GM21381 (cell line): ENCODE results near the gene TIFAB.
"Not testable (repeated sequence)": the region's sequence is repeated elsewhere in the genome, so short reads cannot be mapped to it uniquely, and the experiment has no call there.

ENCODE experiments used
- ATAC-seq: cut with Tn5 transposase; IDR thresholded peaks from one replicate; pipeline ENCODE4 v1.9.1; 2021; ENCODE audit warnings: mild to moderate bottlenecking, moderate library complexity; ENCODE audit not compliant: unreplicated experiment

Gene TIFAB, protein sequence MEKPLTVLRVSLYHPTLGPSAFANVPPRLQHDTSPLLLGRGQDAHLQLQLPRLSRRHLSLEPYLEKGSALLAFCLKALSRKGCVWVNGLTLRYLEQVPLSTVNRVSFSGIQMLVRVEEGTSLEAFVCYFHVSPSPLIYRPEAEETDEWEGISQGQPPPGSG

DNA sequence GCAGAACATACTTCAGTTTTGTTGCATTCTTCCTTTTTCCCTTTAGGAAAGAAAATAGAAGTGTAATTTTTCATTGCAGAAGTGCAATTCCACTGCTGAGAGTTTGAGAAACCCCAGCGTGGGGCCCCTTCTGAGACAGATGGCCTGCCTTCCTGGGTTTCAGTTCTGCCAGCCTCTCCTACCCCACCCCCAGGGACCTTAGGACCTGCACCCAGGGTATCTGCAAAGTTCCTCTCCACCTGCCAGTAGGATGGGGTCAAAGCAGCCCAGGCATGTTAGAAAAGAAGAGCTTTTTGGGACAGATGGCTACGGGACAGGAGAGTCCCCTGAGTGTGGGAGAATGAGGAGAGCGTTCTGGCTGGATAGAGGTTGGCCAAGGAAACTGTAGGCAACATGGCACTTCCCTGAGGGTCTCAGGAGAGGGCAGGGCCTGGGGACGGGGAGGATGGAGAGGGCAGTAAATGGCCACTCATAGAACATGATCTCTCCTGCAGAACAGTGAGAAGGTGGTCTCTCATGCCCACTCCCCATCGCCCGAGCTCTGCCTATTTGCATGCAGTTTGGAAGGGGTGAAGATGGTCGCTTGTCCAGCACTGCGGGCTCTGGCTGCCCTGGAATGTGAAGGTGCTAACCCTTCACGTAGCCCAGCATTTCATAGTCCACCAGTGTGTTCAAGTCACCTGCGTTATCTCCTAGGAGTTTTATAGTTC lies at the start of gene TIFAB:
Gene TIFAB (minus strand): TSS at position 31 of the 710 bp plus-strand sequence. CDS start 2,412 bp downstream, outside the sequence.
- ATAC-seq: no peak

DNA sequence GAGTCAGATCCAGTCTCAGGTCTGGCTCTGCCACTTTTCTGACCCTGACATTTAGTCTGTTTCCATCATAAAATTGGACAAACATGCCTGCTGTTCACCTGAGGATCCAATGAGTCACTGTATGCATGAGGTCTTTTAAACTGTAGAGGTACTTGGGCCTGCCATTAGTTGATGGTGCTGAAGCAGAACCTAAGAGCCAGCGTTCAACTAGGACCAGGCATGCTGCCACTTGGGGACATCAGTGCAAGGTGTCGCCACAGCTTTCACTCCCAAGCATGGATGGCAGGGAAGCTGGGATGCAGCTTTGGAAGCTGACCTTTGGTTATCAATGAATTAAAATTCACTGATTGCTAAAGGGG lies 46.5 kb upstream of the TIFAB start:
- ATAC-seq: no peak

DNA sequence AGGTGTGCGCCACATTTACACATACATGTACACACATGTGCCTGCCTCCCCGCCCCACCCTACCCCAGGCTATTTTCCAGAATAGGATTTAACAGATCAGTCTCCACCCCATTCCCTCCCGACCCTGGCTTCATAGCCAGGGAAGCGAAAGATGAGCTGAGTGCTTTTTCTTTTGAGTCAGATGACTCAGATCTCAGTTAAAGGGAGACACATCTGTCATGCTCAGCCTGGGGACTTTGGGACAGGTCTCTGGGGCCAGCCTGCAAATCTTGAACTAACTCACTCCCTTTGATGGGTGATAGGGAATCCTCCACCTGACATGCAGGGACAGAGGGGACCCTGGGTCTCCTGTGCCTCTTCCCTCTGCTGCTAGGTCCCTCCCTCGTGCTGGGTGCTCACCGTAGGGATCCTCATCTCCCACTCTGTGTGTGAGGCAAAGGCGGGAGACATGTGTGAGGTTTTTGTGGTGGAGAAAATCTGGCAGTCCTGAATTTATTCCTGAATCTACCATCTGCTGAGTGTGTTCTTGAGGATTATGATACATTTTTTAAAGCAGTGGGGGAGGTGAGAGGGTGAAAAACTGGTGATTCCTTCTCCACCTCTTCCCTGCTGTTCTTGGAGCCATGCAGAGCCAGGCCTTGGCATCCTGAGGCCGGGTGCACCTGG lies 46.0 kb upstream of the TIFAB start:
- ATAC-seq: no peak

DNA sequence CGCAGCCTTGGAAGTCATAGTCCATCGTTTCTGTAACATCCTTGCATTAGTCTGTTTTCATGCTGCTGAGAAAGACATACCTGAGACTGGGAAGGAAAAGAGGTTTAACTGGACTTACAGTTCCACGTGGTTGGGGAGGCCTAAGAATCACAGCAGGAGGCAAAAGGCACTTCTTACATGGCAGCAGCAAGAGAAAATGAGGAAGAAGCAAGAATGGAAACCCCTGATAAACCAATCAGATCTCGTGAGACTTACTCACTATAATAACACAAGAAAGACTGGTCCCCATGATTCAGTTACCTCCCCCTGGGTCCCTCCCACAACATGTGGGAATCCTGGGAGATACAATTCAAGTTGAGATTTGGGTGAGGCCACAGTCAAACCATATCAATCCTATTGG lies 43.4 kb upstream of the TIFAB start:
- not testable (repeated sequence) for ATAC-seq

DNA sequence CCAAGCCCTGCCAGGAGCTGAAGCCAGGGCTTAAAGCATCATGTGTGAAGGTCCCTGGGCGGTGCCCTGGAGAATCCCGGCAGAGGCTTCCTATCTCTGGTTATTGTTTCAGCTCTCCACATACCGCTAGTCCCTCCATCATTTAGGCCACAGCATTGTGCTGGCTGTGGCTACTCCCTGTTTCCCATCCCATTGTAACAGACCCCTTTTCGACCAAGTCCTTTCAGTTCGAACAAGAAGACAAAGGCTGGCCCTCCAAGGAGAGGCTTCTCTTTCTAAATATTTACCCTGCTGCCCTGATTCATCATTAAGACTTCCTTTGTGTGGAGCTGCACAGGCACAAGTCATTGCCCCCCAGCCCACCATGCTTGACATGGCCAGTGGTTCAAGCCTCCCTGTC lies 42.0 kb upstream of the TIFAB start:
- no peak for ATAC-seq

DNA sequence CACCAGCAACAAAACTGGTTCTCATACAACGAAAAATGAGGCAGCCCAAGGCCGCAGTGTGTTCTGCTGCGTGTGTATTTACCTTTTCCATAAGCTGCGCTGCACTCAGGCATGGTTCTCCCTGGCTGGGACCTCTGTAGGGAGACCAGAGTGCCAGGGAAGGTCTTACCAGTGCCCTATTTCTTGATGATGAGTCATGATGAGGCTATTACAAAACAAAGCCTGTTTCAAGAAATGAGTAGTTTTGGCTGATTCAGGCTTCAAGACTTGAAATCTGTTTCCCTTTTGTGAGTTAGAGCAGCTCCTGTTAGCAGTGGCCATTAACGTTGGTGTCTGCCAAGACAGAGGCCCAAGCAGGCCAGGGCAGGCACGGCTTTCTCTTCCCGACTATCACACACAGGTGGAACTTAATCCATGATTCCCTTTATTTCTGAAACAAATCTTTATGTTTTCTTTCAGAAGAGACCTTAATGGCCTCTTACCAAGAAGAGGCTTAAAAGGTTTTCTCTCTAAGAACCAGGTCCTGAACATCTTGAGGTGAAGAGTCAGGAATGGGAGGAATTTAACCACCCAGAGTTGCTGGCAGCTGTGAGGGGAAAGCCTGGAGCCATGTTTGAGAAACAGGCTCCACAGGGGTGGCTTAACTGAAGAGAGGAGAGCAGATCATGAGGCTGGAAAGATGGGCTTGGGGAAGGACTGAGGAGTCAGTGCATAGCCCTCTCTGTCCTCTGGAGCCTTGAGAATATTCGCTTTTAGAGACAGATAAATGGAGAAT lies 41.4 kb upstream of the TIFAB start:
- ATAC-seq: no peak

DNA sequence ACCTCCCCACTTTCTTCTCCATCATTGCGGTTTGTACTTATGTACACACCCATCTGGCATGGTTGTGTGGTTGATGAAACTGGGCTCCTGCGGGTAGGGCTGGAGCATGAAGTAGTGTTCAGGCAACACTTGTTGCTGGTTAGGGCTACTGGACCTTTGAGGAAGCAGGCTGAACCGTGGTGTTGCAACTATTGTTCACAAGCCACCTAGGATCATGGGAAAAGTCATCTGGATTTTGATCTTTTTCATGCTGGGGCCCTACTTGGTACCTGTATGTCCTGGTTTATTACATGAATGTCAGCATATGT lies 40.1 kb upstream of the TIFAB start:
- ATAC-seq: no peak

DNA sequence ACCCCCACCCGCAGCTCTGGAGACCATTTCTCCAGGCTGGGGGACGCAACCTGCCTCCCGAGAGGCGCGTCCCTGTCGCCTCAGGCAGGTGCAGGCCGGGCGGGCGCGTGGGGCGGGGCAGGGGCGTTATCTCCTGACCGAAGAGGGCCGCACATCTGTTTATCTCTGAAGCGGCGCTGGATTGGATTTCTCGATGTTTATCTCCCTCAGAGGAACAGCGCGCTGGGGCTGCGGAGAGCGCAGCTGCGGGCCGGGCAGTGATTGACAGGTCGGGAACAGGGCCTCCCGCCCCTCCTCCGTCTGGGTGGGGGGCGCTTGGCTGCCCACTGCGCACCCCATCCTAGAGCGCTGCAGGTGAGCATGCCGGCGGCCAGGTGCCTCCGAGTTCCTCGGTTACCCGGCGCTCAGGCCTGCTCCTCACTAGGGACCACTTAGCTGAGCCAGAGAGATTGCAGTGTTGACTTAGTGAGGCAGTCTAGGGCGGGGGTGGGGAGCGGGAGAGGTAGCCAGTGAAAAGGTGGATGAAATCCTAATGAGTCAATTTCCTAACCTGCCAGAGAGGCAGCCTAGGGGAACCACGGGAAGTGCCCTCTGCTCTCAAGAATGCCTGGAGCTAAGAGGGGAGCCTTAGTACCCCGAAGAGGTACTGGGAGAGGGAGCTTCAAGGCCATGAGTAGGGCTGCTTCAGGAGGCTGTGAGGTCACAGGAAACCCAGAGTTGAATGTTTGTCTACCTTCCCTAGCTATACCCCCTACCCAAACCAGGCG lies 39.6 kb upstream of the TIFAB start:
- ATAC-seq: no peak

DNA sequence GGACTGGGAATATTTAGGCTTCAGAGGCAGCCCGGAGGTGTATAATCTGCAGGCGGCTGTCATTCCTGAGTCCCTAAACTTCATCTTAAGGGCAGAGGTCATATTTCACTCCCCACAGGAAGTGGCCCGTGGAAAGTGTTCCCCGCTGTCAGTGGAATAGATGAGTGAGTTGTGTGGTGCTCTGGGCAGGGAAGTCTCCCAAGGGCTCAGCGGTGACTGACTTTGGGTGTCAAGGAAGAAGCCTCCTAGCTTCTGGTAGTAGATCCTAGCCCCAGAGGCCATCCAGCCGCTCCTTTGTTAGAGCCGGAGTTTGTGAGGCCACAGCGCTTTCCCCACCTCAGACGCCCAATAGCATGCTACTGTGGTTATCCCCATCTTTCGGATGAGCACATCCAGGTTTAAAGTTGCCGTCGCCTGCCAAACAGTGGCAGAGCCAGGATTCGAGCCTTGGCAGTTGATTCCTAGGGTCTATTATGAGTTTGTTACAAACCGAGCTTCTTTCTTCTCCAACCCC lies 38.9 kb upstream of the TIFAB start:
- ATAC-seq: no peak

DNA sequence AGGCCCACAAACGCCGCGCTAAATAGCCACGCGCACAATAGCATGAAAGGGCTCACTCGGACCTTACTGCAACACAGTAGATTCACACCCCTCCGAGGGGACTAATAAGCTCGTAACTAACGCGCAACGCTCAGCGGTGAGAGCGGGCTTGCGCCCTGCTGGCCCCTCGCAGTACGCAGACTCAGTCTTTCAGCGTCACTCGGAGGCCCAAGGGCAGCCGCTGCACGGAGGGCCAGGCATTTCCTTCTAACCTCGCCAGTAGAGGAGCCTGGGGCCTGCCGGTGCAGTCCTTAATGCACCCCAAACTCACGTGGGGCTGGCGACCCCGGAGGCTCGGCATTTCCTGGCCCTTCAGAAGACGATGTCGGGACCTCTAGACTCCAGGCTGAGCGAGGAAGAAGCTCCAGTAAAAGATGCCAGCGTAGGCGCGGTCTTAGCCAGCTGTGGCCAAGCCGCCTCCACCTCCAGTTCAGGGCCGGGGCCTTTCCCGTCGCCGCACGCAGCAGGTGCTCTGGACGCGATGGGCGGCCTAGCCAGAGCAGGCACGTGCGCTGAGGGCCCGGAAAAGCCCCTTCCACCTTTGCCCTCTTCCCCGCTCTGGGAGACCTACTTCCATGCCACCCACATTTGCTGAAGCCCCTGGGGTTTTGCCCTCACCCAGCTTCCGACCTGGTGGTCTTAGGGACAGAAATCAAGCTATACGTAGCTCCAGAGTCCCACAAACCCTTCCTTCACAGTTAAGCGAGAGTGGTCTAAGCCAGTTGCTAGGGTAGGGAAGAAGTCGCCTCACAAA lies 38.3 kb upstream of the TIFAB start:
- no peak for ATAC-seq

DNA sequence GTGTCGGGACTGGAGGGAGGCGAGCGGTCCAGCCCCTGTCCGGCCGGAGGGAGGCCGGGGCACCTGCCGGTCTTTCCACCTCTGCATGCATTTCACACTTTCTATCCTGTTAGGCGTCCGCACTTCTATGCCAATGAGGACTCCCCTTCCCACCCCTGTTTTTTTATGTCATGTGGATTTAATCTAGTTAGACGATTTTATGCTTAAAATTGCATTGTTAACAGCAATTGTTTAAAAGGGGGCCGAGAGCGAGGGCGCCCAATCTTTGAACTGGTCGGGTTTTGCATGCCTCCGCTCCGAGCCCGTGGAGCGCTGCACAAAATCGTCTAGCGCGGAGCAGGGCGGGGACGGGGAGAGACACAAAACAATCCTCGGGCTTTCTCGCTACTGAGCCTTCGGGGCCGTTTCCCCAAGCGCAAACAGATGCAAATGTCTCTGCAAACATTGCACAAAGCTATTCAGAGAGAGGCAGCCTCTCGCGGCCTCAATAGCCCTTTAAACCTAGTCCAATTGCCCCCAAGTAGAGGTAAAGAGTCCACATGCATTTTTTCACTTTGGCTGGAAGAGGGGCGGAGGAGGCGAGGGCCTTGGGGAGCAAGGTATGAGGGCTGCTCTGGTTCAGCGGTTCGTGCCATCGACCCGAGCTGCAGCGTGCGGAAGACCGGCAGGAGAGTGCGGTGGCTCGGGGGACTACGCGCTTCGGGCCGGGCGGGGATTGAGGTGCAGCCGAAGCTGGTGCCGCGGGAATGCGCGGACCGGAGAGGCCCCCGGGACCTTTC lies 37.5 kb upstream of the TIFAB start:
- no peak for ATAC-seq

DNA sequence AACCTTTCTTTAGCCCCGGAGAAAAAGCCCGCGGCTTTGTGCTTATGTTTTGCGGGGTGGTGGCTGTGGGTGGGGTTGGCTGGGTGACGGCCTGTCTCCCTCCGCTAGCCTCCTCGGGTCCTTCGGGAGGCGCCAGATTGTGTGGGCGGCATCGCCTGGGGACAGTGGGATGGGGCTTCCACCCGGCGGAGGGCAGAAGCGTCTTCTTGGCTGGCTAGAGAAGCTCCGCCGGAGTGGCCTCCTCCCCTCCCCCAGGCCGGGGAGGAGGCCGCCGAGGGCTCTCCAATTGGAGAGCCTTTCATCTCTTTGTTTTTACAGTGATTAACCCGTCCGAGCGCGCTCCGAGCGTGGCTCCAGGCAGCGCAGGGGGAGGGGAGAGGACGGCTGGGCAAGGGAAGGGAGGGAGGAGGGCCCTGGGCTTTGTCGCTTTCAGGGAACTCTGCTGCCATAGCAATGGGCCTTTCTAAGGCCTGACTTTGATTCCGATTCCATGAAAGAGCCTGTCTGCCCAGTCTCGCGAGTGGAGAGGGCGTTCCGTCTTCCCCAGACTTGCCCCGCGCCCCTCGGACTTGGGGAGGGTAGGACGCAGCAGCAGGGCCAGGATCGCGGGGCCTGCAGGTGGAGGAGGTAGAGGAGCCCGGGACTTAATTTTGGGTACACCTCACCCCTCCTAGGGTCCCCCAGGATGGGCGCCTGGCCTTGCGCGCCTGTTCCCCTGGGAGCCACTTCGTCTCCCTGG lies 36.7 kb upstream of the TIFAB start:
- ATAC-seq: no peak

DNA sequence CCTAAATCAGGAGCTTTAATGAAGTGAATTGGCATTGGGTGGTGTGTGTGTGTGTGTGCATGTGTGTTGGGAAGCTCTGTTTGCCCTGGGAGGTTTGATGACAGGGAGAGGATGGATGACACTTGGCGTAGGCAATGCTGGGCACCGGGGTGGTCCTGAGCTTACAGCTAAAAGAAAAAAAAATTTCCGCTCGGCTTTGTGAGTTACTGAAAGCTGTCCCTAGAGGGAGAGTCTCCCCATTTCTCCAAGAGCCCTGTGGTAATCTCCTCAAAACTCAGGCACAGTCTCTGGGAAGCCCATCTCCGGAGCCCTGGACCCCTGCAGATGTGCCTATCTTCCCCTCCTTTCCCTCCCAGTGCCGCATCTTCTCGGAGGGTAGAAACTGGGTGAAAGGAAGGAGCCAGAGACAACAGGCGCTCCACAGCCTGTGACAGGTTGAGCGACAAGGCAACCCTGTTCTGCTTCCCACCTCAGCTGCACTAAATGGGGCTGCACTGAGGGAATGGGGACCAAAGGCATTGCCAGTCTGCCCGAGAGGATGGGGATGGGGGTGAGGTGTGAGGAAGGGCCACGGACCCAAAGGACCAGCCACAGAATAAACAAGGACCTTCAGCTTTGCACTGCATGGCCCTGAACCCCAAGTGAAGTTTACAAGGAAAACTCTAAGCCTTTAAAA lies 35.8 kb upstream of the TIFAB start:
- no peak for ATAC-seq

DNA sequence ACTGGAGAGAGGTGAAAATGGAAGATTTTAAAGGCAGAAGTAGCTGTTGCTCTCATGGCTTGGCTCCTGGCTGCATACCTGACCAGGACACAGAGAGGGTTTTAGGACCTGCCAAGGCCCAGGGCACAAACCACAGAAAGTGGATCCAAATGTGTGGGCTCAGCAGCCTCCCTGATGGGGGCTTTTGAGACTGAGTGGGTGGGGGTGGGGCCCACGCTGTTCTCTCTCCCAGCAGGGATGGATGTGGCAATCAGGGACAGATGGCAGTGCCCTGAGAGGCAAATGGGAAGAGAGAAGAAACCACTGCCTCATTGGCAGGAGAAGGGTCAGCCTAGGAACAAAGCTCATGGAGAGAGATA lies 34.9 kb upstream of the TIFAB start:
- ATAC-seq: no peak

DNA sequence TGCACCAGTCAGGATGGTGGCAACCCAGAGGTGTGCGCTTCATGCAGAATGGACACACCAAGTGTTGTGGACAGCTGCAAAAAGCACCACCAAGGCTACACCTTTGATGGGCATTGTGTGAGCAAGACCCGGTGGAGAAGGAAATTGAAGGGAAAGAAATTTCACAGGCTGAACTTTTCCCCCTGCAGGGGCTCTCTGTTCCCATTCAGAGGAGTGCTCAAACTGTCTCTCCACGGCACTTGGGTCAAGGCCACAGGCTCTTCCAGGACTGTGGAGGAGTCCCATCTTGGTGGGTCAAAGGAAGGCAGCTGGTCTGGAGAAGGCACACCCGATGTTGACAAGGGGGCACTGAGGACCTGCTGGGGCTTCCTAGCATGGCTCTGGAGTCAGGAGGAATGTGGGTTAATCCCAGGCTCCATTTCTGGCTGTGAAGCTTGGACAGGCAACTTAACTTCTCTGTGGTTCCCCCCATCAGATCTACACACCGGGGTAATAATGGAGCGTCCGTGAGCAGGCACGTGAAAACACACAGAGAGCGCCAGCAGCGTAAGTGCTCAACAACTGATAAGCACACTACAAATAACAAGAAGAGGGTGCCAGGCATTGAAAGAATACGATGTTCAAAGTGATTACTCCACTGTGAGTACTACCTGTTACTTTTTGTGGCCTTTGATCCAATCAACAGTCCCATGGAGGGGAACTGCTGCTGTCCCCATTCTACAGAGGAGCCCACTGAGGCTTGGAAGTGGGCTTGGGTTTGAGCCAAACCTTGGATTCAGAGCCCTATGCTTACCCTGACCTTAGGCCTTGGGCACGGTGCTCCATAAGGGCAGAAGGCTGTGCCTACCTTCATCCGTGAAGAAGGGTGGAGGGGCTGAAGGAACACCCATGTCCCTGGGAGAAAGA lies 34.2 kb upstream of the TIFAB start:
- ATAC-seq: no peak

DNA sequence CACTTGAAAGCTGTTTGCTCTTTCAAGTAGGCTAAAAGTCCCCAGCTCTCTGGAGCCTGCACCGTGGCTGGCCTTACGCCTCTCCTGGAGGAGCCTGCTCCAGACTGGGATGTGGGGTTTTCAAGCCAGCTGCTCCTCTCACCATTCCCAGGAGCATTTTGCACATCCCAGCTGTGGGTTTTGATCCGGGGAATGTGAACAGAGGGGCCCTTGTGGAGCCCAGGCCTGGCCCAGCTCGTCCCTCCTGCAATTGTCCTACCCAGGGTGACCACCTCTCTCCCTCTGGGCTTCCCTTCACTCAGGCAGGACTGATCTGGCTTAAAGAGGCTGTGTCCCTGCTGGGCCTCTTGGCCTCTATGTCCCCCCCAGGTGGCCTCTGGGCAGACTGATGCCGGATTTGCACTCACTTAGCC lies 32.5 kb upstream of the TIFAB start:
- no peak for ATAC-seq

DNA sequence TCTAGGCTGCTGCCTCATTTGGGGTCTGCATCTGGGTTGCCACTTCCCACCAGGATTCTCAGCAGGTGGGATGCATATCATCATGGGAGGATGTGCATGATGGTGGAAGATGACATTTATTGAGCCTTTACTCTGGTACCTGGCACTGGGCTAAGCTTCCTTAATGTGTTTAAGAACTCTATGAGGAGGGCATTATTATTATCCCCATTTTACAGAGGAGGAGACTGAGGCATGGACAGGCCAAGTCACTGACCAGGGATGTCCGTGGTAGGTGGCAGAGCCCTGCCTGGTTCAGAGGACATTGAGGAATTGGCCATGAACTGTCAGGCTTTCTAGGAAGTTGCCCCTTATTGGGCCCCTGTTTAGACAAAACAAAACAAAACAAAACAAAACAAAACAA lies 31.1 kb upstream of the TIFAB start:
- no peak for ATAC-seq
